Adrenal gland (tissue), 5 donors: ENCODE measurements around the gene HIBADH.

Experiments
- CTCF ChIP-seq, 6 experiments: fragments of 450-650 bp in 4 of 6; fragments of 200-600 bp in 2 of 6; sonication (generic) in 1 of 6; IDR thresholded peaks; 1 replicate in 5 of 6; 2 replicates in 1 of 6; pipeline versions ENCODE4 v1.5.1 to v1.8.0; 2016 to 2021; ENCODE audit warnings: antibody characterized with exemption in 6 of 6, mild to moderate bottlenecking in 2 of 6, moderate library complexity in 1 of 6
- POLR2A ChIP-seq, 2 donors: fragments of 450-650 bp; IDR thresholded peaks; one replicate each; pipeline ENCODE4 v1.6.1; 2017; ENCODE audit warnings: antibody characterized with exemption in 2 of 2, mild to moderate bottlenecking in 2 of 2, moderate library complexity in 1 of 2
- donor health status: DM: no; HTN: no; CAD: no.

GRCh38 chr7:27699751-27700150 lies 37.1 kb upstream of the HIBADH start:
- TF ChIP-seq CTCF (IDR thresholded peaks at IDR 0.05): no peak
- TF ChIP-seq POLR2A (IDR thresholded peaks at IDR 0.05): no peak
